Nephron (organoid): Measurements from ENCODE around the gene C10orf53.
"Not testable (repeated sequence)": the region's sequence is repeated elsewhere in the genome, so short reads cannot be mapped to it uniquely, and the experiment has no call there.

Experiments used
- H3K27ac Mint-ChIP-seq, 3 experiments: 2 replicates each; pipeline ENCODE4 v1.8.0; 2020; ENCODE audit warnings: mixed read lengths in 3 of 3, mild to moderate bottlenecking in 2 of 3, moderate library complexity in 1 of 3
- H3K27me3 Mint-ChIP-seq: 2 replicates; pipeline ENCODE4 v1.8.0; 2021; ENCODE audit warnings: low read depth, mild to moderate bottlenecking, moderate library complexity, mixed read lengths
- H3K36me3 Mint-ChIP-seq: 2 replicates; pipeline ENCODE4 v1.8.0; 2020; ENCODE audit warnings: low read depth, mixed read lengths
- H3K4me1 Mint-ChIP-seq: 2 replicates; pipeline ENCODE4 v1.8.0; 2020; ENCODE audit warnings: mixed read lengths
- H3K4me3 Mint-ChIP-seq, 3 experiments: 2 replicates each; pipeline ENCODE4 v1.8.0; 2020; ENCODE audit warnings: mild to moderate bottlenecking in 3 of 3, mixed read lengths in 3 of 3, moderate library complexity in 2 of 3
- H3K9me3 Mint-ChIP-seq: 2 replicates; pipeline ENCODE4 v1.8.0; 2020; ENCODE audit warnings: mixed read lengths
- TF ChIP-seq, protein P1 (sequence below), 3 experiments: fragments of 200-600 bp; sonication (generic); IDR thresholded peaks; one replicate each; pipeline ENCODE4 v1.5.0; 2021; ENCODE audit warnings: antibody characterized with exemption in 3 of 3; ENCODE audit not compliant: unreplicated experiment in 3 of 3

The C10orf53 gene

DNA sequence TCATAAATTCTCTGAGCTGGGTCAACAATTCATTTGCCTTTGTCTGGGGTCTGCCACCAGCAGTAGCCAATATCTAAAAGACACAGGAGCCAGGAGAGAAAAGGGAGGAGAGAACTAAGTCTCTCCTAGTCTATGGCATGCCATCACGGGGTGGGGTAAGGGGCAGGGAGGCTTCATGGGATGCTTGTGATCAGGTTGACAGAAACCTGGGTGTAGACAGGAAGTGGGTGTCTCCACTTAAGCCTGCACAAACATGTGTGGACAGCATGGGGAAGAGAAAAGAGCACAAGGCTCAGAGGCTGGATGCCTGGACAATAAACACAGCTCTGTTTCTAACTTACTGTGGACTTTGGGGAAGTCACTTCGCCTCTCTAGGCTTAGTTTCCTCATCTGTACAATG, 11.5 kb upstream of the C10orf53 start:
- H3K27ac Mint-ChIP-seq = no peak overlapping the region
- TF ChIP-seq, protein P1, sequence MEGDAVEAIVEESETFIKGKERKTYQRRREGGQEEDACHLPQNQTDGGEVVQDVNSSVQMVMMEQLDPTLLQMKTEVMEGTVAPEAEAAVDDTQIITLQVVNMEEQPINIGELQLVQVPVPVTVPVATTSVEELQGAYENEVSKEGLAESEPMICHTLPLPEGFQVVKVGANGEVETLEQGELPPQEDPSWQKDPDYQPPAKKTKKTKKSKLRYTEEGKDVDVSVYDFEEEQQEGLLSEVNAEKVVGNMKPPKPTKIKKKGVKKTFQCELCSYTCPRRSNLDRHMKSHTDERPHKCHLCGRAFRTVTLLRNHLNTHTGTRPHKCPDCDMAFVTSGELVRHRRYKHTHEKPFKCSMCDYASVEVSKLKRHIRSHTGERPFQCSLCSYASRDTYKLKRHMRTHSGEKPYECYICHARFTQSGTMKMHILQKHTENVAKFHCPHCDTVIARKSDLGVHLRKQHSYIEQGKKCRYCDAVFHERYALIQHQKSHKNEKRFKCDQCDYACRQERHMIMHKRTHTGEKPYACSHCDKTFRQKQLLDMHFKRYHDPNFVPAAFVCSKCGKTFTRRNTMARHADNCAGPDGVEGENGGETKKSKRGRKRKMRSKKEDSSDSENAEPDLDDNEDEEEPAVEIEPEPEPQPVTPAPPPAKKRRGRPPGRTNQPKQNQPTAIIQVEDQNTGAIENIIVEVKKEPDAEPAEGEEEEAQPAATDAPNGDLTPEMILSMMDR (IDR thresholded peaks at IDR 0.05; ENCODE audit: unreplicated experiment in 3 of 3) = no peak
- H3K4me3 Mint-ChIP-seq = no peak overlapping the region
- peaks cover 5% of the 10 kb centered on the region for H3K9me3 Mint-ChIP-seq
- H3K27me3 Mint-ChIP-seq = peaks cover 32% of the 10 kb centered on the region
- no peaks in the 10 kb centered on the region for H3K4me1 Mint-ChIP-seq
- no peaks in the 10 kb centered on the region for H3K36me3 Mint-ChIP-seq

DNA sequence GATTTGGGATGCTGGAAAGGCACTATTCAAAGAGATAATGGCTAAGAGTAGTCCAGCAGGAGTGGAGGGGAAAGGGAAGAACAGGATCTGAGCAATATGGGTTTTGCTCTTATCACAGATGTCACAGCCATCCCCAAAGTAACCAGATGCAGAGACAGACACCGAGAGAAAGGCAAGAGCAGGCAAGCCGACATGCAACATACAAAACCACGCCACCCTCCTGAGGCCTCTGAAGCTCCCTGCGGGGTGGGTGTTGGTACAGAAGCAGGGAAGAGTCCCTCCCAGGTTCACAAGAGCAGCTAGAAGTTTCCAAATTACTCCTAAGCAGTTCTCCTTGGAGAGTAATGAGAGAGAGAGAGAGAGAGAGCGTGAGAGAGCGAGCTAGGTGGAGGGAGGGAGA, 10.8 kb upstream of the C10orf53 start:
- Mint-ChIP-seq H3K27ac (no peak overlapping the region), H3K4me1 (no peaks in the 10 kb centered on the region), H3K27me3 (peaks cover 34% of the 10 kb centered on the region), H3K4me3 (no peak overlapping the region), H3K36me3 (no peaks in the 10 kb centered on the region), H3K9me3 (peaks cover 5% of the 10 kb centered on the region)
- TF ChIP-seq, protein P1 (IDR thresholded peaks at IDR 0.05; ENCODE audit: unreplicated experiment in 3 of 3) = no peak

DNA sequence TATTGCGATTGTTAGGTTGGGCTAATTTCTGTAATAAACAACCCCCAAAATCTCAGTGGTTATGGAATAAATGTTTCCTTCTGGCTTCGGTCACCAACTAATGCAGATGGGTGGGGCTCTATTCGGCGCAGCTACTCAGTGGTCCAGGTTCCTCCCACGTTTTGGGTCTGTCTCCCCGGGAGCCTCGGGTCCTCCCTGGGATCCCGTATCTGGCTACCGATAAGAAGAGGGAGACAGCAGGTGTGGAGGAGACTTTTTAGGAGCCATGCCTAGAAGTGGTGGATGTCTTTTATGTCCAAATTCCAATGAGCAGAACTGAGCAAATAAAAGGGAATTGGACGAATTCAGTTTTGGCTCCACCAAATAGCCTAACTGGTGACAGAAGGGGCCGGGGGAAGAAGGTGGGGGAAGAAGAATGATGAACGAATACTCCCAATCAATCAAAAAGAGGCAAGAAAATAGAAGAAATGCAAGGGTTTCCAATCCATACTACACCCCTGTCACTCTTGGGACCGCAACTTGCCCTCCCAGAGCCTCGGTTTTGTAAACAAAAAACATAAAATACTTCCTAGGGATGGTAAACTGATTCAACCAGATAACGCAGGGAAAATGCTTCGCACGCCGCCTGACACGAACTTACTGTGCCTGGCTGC, 498 bp upstream of the C10orf53 start:
- Mint-ChIP-seq H3K27ac (no peak overlapping the region), H3K36me3 (no peaks in the 10 kb centered on the region), H3K4me1 (peaks cover 5% of the 10 kb centered on the region), H3K27me3 (peaks cover 76% of the 10 kb centered on the region), H3K4me3 (peak overlapping the region; percentile 62 to 66 (median 64)), H3K9me3 (peaks cover 22% of the 10 kb centered on the region)
- TF ChIP-seq, protein P1 (IDR thresholded peaks at IDR 0.05; ENCODE audit: unreplicated experiment in 3 of 3) = no peak

DNA sequence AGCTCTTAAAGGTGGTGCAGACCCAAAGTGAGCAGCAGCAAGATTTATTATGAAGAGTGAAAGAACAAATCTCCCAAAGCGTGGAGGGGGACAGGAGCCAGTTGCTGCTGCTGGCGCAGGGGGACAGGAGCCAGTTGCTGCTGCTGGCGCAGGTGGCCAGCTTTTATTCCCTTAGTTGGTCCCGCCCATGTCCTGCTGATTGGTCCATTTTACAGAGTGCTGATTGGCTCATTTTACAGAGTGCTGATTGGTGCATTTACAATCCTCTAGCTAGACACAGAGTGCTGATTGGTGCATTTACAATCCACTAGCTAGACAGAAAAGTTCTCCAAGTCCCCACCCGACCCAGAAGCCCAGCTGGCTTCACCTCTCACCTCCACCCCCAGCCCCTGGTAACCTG, 3.0 kb downstream of the C10orf53 start:
- H3K36me3 Mint-ChIP-seq, H3K27ac Mint-ChIP-seq, H3K4me3 Mint-ChIP-seq: not testable (repeated sequence)

DNA sequence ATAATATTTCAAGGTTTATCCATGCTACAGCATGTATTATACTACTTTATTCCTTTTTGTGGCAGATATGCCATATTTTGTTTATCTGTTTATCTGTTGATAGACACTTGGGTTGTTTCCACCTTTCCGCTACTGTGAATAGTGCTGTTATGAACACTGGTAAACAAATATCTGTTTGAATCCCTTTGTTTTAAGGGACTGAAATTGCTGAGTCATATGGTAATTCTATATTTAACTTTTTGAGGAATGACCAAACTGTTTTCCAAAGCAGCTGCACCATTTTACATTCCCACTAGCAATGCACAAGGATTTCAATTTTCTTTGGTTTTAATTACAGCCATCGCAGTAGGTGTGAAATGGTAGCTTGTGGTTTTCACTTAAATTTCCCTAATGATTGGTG, 3.4 kb downstream of the C10orf53 start:
- Mint-ChIP-seq H3K4me3 (no peak overlapping the region), H3K9me3 (peaks cover 20% of the 10 kb centered on the region), H3K27ac (no peak overlapping the region), H3K27me3 (peaks cover 57% of the 10 kb centered on the region), H3K4me1 (peaks cover 5% of the 10 kb centered on the region), H3K36me3 (no peaks in the 10 kb centered on the region)
- TF ChIP-seq, protein P1 (IDR thresholded peaks at IDR 0.05; ENCODE audit: unreplicated experiment in 3 of 3) = no peak

More for the DNA sequence above, 3.0 kb downstream of the C10orf53 start:
- H3K27me3 Mint-ChIP-seq = peaks cover 57% of the 10 kb centered on the region
- peaks cover 24% of the 10 kb centered on the region for H3K9me3 Mint-ChIP-seq
- not testable (repeated sequence) for H3K4me1 Mint-ChIP-seq

DNA sequence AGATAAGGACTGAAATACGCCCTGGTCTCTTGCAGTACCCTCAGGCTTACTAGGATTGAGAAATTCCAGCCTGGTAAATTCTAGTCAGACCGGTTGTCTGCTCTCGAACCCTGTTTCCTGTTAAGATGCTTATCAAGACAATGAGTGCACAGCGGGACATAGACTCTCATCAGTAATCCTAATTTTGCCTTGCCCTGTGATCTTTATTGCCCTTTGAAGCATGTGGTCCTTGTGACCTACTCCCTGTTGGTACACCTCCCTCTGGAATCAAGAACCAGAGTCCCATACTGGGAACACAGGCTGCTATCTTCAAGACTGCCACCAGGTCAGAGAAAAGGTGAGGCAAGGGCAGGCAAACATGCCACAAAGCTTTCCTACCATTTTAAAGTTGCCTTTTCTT, 7.2 kb downstream of the C10orf53 start:
- peaks cover 62% of the 10 kb centered on the region for H3K27me3 Mint-ChIP-seq
- no peak overlapping the region for H3K27ac Mint-ChIP-seq
- no peaks in the 10 kb centered on the region for H3K4me1 Mint-ChIP-seq
- peaks cover 13% of the 10 kb centered on the region for H3K9me3 Mint-ChIP-seq
- H3K4me3 Mint-ChIP-seq = no peak overlapping the region
- H3K36me3 Mint-ChIP-seq = no peaks in the 10 kb centered on the region
- TF ChIP-seq, protein P1 (IDR thresholded peaks at IDR 0.05; ENCODE audit: unreplicated experiment in 3 of 3) = no peak
